BE2C (cell line): ENCODE measurements around the gene SLC34A2.

Source experiments
- DNase-seq: peaks from one replicate; pipeline ENCODE4 v3.0.0-alpha.2; 2020
- H3K27me3 ChIP-seq: fragments of 250-450 bp; sonication (Bioruptor Pico); 2 replicates; pipeline ENCODE4 v1.5.1; 2020; ENCODE audit warnings: mild to moderate bottlenecking
- H3K36me3 ChIP-seq: fragments of 250-450 bp; sonication (Bioruptor Pico); 2 replicates; pipeline ENCODE4 v1.5.1; 2020; ENCODE audit warnings: mild to moderate bottlenecking
- H3K4me1 ChIP-seq: fragments of 250-450 bp; sonication (Bioruptor Pico); 2 replicates; pipeline ENCODE4 v1.5.1; 2020
- H3K4me3 ChIP-seq: 2 replicates; pipeline ENCODE4 v1.5.1; 2011; ENCODE audit warnings: low read depth, low read length
- H3K9me3 ChIP-seq: fragments of 250-450 bp; sonication (Bioruptor Pico); 2 replicates; pipeline ENCODE4 v1.5.1; 2020
- TF ChIP-seq, protein P1 (sequence below): IDR thresholded peaks from 2 replicates; pipeline ENCODE4 v1.5.1; 2012; ENCODE audit warnings: mild to moderate bottlenecking, low read depth, low read length

SLC34A2 gene

DNA sequence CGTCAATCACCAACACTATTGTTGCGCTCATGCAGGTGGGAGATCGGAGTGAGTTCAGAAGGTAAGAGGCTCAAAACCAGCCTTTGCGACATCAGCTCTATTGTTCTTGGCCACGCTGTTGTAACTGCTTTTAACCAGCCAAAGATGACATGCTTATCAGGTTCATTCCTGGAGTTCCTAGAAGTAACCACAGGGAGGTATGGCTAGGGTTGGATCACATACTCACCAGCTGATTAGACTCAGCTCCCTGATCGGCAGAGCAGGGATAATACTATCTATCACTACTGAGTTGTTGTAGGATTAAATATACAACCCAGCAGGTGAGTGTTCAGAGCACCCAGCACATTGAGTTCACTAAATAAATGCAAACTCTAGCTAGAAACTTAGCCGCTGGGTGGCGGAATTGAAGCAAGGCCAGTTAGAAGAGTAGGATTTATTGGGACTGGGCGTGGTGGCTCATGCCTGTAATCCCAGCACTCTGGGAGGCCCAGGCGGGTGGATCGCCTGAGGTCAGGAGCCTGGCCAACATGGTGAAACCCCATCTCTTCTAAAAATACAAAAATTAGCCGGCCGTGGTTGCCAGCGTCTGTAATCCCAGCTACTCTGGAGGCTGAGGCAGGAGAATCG lies 12.4 kb downstream of the SLC34A2 start:
- no peaks in the 10 kb centered on the region for H3K36me3 ChIP-seq
- DNase-seq, result no peak
- H3K4me3 ChIP-seq, result no peak overlapping the region
- TF ChIP-seq, protein P1, sequence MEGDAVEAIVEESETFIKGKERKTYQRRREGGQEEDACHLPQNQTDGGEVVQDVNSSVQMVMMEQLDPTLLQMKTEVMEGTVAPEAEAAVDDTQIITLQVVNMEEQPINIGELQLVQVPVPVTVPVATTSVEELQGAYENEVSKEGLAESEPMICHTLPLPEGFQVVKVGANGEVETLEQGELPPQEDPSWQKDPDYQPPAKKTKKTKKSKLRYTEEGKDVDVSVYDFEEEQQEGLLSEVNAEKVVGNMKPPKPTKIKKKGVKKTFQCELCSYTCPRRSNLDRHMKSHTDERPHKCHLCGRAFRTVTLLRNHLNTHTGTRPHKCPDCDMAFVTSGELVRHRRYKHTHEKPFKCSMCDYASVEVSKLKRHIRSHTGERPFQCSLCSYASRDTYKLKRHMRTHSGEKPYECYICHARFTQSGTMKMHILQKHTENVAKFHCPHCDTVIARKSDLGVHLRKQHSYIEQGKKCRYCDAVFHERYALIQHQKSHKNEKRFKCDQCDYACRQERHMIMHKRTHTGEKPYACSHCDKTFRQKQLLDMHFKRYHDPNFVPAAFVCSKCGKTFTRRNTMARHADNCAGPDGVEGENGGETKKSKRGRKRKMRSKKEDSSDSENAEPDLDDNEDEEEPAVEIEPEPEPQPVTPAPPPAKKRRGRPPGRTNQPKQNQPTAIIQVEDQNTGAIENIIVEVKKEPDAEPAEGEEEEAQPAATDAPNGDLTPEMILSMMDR, result no peak
- no peaks in the 10 kb centered on the region; the same call in 1 of the 2 replicates for H3K27me3 ChIP-seq
- no peaks in the 10 kb centered on the region for H3K9me3 ChIP-seq
- H3K4me1 ChIP-seq, result no peaks in the 10 kb centered on the region

DNA sequence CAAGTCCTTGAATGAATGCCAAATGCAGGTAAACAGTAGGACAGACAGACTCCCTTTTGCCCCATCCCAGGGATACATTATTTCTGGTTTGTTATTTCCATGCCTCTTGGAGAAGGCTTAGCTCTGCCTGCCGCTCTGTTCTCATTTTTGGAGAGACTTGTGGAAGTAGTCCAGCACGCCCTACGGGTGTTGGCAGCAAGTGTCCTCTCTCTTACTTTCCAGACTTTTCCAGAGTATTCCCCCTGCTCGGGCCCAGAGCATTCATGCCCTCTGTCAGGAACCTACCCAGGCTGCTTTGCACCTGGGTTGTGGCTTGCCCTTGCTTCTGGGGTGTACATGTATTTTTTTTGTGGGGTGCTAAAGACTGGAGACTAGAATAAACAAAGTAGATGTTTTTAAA lies 15.3 kb downstream of the SLC34A2 start:
- Histone ChIP-seq H3K4me1 (no peaks in the 10 kb centered on the region), H3K9me3 (no peaks in the 10 kb centered on the region), H3K4me3 (no peak overlapping the region), H3K27me3 (no peaks in the 10 kb centered on the region; the same call in 1 of the 2 replicates), H3K36me3 (no peaks in the 10 kb centered on the region)
- TF ChIP-seq, protein P1, result no peak
- no peak for DNase-seq

DNA sequence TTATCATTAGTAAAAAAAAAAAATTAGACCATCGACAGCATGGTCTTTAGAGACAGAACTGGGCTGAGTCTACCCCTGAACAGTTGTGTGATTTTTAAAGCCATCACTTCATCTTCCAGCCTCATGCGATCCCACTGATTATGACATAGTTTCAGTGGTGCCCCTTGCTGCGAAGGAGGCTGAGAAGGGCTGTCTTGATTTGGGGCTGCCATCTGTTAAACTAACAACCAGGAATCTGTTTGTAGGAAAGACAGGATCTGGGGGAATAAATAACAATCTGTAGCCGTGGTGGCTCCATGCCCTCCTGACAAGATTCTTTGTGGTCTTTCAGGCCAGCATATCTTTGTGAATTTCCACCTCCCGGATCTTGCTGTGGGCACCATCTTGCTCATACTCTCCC lies 17.1 kb downstream of the SLC34A2 start:
- TF ChIP-seq, protein P1, result no peak
- H3K4me3 ChIP-seq, result no peak overlapping the region
- H3K4me1 ChIP-seq, result no peaks in the 10 kb centered on the region
- DNase-seq, result no peak
- no peaks in the 10 kb centered on the region for H3K9me3 ChIP-seq
- no peaks in the 10 kb centered on the region for H3K36me3 ChIP-seq
- H3K27me3 ChIP-seq, result no peaks in the 10 kb centered on the region; the same call in 1 of the 2 replicates

DNA sequence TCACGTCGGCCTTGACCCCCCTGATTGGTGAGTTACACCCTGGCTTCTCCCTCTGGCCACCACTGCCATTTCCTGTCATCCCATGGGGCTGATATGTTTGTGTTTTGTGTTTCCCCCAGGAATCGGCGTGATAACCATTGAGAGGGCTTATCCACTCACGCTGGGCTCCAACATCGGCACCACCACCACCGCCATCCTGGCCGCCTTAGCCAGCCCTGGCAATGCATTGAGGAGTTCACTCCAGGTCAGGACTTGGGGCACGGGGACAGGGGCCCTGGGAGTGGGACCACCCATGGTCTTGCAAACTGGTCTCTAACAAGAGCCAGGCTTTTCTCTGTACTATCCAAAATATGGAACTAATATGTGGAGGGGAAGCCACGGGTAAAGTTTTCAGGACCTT lies 18.7 kb downstream of the SLC34A2 start:
- no peaks in the 10 kb centered on the region for H3K36me3 ChIP-seq
- DNase-seq, result no peak
- no peaks in the 10 kb centered on the region for H3K4me1 ChIP-seq
- H3K9me3 ChIP-seq, result no peaks in the 10 kb centered on the region
- H3K27me3 ChIP-seq, result no peaks in the 10 kb centered on the region
- H3K4me3 ChIP-seq, result no peak overlapping the region
- TF ChIP-seq, protein P1, result no peak

DNA sequence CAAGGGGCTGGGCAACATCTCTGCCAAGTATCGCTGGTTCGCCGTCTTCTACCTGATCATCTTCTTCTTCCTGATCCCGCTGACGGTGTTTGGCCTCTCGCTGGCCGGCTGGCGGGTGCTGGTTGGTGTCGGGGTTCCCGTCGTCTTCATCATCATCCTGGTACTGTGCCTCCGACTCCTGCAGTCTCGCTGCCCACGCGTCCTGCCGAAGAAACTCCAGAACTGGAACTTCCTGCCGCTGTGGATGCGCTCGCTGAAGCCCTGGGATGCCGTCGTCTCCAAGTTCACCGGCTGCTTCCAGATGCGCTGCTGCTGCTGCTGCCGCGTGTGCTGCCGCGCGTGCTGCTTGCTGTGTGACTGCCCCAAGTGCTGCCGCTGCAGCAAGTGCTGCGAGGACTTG lies 20.6 kb downstream of the SLC34A2 start:
- TF ChIP-seq, protein P1, result no peak
- no peaks in the 10 kb centered on the region for H3K36me3 ChIP-seq
- H3K9me3 ChIP-seq, result no peaks in the 10 kb centered on the region
- no peak for DNase-seq
- no peaks in the 10 kb centered on the region for H3K4me1 ChIP-seq
- H3K27me3 ChIP-seq, result no peaks in the 10 kb centered on the region
- H3K4me3 ChIP-seq, result no peak overlapping the region

DNA sequence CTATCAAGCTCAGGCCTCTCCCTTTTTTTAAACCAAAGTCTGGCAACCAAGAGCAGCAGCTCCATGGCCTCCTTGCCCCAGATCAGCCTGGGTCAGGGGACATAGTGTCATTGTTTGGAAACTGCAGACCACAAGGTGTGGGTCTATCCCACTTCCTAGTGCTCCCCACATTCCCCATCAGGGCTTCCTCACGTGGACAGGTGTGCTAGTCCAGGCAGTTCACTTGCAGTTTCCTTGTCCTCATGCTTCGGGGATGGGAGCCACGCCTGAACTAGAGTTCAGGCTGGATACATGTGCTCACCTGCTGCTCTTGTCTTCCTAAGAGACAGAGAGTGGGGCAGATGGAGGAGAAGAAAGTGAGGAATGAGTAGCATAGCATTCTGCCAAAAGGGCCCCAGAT lies 21.5 kb downstream of the SLC34A2 start:
- no peaks in the 10 kb centered on the region for H3K27me3 ChIP-seq
- TF ChIP-seq, protein P1, result no peak
- no peaks in the 10 kb centered on the region for H3K36me3 ChIP-seq
- DNase-seq, result no peak
- no peak overlapping the region for H3K4me3 ChIP-seq
- H3K4me1 ChIP-seq, result no peaks in the 10 kb centered on the region
- no peaks in the 10 kb centered on the region for H3K9me3 ChIP-seq
